ENCODE results near the gene RAB44. TPM values are rescaled to one million over a fixed set of nuclear protein-coding genes. Genes with fewer than 3 reads are reported as not detected.

RAB44 gene
- total and polyA plus RNA-seq, 2 of the 4 experiments (the other 2 are of a cell fraction), result 0.03 TPM; not detected in 1

DNA sequence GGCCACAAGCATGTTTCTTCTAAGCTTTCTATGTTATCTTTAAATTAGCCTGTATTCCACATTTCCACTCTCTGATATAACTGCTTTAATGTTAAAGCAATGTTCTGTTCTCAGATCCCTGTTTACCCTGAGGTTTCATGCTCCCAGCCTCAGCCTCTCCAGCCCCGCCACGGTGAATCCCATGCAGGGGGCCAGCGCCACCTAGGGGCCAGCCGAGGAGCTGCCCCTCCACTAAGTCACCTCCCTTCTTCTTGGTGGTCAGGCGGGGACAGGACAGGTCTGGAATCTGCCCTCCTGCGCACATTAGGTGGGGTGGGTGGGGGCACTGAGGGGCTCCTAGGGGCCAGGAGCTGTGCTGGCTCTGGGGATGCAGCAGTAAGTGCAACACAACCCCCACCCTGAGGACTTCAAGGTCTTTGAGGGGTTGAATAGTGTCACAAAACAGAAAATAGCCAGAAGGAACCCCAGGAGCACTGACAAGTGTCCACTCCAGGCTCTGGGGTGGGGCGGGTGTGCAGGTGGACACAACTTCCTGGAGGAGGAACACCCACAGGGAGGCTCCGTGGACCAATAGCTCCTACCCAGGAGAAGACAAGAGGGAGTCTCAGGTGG lies 61.6 kb downstream of the RAB44 start (continued):
- no peak for TF ChIP-seq CHD1 (IDR thresholded peaks at IDR 0.05; ENCODE audit: low read depth, low read length)

DNA sequence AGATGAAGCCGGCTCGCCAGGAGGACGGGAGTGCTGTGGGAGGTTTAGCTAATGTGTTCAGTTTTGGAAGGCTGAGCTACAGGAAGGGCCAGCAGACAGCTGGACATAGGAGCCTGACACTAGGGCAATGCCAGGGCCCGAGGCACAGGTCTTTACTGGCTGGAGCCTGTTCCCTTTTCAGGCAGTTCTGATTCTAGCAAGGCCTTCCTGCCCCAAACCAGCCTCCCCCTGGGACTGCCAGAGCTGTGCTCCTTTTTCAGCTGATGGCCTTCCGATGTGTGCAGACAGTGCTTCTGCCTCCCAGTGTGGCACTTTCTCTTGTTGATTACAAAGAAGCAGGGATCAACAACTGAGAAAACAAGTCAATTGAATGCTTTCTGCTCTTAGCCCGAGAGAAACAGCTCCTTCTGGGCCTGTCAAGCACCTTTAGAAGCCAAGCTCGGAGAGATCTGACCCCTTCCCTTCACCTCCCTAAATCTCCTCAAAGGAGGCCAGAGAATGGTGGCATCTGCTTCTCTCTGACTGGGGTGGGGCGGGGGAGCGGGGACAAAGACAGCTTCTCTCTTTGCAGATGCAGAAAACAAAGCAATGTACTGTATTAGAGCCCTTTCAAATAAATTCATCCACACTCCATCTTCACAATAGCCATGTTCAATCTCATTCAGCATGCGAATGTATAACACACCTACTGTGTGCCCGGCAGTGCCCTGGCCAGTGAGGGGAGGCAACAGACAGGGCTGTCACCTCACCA lies 63.2 kb downstream of the RAB44 start:
- dilution Hi-C loops (cut with HindIII; ENCODE audit: low sequenced_read_pairs, unreplicated experiment), result no loop called here
- no peaks in the 10 kb centered on the region for H3K4me1 ChIP-seq (ENCODE audit: control insufficient read depth, insufficient read depth, low read length)
- H4K8ac ChIP-seq (ENCODE audit: low read depth in 2 of 2, low read length in 2 of 2), result no peak overlapping the region
- BruUV-seq (replicated peaks), result no TSS peak
- in situ Hi-C loops (cut with MboI; ENCODE audit: low sequenced_read_pairs), result no loop called here
- H2BK120ac ChIP-seq (ENCODE audit: low read depth, low read length), result no peak overlapping the region
- no peak overlapping the region for H3K4me2 ChIP-seq (ENCODE audit: low read depth, low read length)
- H3K23ac ChIP-seq (ENCODE audit: low read depth, low read length), result no peak overlapping the region
- H3K9me1 ChIP-seq (ENCODE audit: insufficient read depth, low read length), result no peaks in the 10 kb centered on the region
- no peak overlapping the region for H2AK5ac ChIP-seq (ENCODE audit: low read depth, low read length)
- H3K27ac ChIP-seq (ENCODE audit: insufficient read depth, low read length), result no peak overlapping the region
- no peaks in the 10 kb centered on the region for H3K9me3 ChIP-seq (ENCODE audit: control insufficient read depth, insufficient read depth, low read length)
- TF ChIP-seq MAFK (IDR thresholded peaks at IDR 0.05; ENCODE audit: low read depth, low read length), result no peak
- H2AFZ ChIP-seq (replicated peaks; ENCODE audit: low read length, poor library complexity), result no peak overlapping the region
- no peaks in the 10 kb centered on the region for H3K36me3 ChIP-seq (ENCODE audit: control insufficient read depth, insufficient read depth, low read length)
- ChIA-PET CTCF (interaction anchor here (2.2 kb wide), 1 partner anchor 8 kb away, joined by 11 read pairs; no protein-coding TSS in a partner anchor), POLR2A (ENCODE audit: unreplicated experiment) (interaction anchor here (0.5 to 0.6 kb wide), 2 partner anchors 120 to 246 kb away, joined by 4 to 8 read pairs; no protein-coding TSS in a partner anchor)
- H3K56ac ChIP-seq (ENCODE audit: extremely low read depth, insufficient read depth, low read length), result no peak overlapping the region
- no peak for ATAC-seq (ENCODE audit: low read depth)
- H3K14ac ChIP-seq (replicated peaks; ENCODE audit: low read depth, low read length), result no peak overlapping the region
- no peak overlapping the region for H3K18ac ChIP-seq (ENCODE audit: low read depth, low read length)
- no peak overlapping the region for H2BK20ac ChIP-seq (ENCODE audit: low read depth, low read length)
- H2BK15ac ChIP-seq (ENCODE audit: low read depth, low read length), result no peak overlapping the region
- DNase-seq, result no peak
- 82% methylated on average over 3 of the region's 11 CpGs; no CpG with 5 or more reads in 1 of the 2 experiments for WGBS, 2 experiments (ENCODE audit: extremely low coverage in 2 of 2, insufficient read length in 1 of 2)
- peaks cover 18% of the 10 kb centered on the region for H3K27me3 ChIP-seq (ENCODE audit: control insufficient read depth, insufficient read depth, low read length)
- H2BK5ac ChIP-seq (ENCODE audit: low read depth, low read length, poor library complexity, severe bottlenecking), result no peak overlapping the region
- no peak overlapping the region for H2AK9ac ChIP-seq (replicated peaks; ENCODE audit: low read depth, low read length, poor library complexity)
- H4K91ac ChIP-seq (ENCODE audit: insufficient read depth, low read depth, low read length), result no peak overlapping the region
- intact Hi-C loops (cut with micrococcal nuclease), result no loop called here
- H3K79me1 ChIP-seq (ENCODE audit: low read depth in 1 of 2, low read length in 2 of 2), result no peaks in the 10 kb centered on the region
- no peaks in the 10 kb centered on the region for H4K20me1 ChIP-seq (ENCODE audit: insufficient read depth, low read length)
- no peak overlapping the region for H3K4ac ChIP-seq (ENCODE audit: low read depth, low read length)
- no peak overlapping the region for H3K9ac ChIP-seq (ENCODE audit: low read depth, low read length)
- no peak overlapping the region for H4K5ac ChIP-seq (ENCODE audit: low read depth, low read length)
- H3K4me3 ChIP-seq (ENCODE audit: insufficient read depth, low read depth, low read length), result no peak overlapping the region

Data from IMR-90 (cell line).